ENCODE measurements around the gene FOXJ3. TPM values are rescaled to one million over a fixed set of nuclear protein-coding genes. Genes with fewer than 3 reads are reported as not detected.

Gene FOXJ3
- total and polyA plus RNA-seq, 2 of the 4 experiments (the other 2 are of a cell fraction): 16.7 to 30.5 TPM

DNA sequence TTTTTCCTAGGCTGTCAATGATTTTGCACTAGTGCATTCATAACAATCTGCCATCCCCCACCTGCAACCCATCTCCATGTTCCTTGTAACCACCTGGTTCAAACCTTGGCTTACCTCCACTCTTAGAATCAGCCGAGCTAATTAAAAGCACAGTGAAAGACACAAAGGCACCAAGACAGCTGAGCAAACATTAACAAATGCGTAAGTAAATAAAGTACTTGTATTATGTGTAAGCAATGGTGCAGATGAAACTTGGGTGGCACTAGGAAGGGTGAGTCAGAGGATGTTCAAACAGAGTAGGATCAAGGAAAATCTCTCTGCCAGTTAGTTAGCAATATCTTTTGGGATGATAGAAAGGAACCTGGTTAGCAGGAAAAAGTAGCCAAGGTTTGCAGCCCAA lies 5.1 kb upstream of the FOXJ3 start:
- no peak overlapping the region for H2BK5ac ChIP-seq (ENCODE audit: low read depth, low read length, poor library complexity, severe bottlenecking)
- ChIA-PET POLR2A (ENCODE audit: unreplicated experiment) (no interaction called here), CTCF (interaction anchor here (0.9 kb wide), 1 partner anchor 166 kb away, joined by 4 read pairs; no protein-coding TSS in a partner anchor)
- no peaks in the 10 kb centered on the region for H3K36me3 ChIP-seq (ENCODE audit: control insufficient read depth, insufficient read depth, low read length)
- no peak overlapping the region for H3K56ac ChIP-seq (ENCODE audit: extremely low read depth, insufficient read depth, low read length)
- H3K27me3 ChIP-seq (ENCODE audit: control insufficient read depth, insufficient read depth, low read length): peaks cover 2% of the 10 kb centered on the region; the same call in 1 of the 2 replicates
- no peak overlapping the region for H3K27ac ChIP-seq (ENCODE audit: insufficient read depth, low read length)
- H4K20me1 ChIP-seq (ENCODE audit: insufficient read depth, low read length): no peaks in the 10 kb centered on the region
- no peak overlapping the region for H2AK5ac ChIP-seq (ENCODE audit: low read depth, low read length)
- no peak overlapping the region for H2AK9ac ChIP-seq (replicated peaks; ENCODE audit: low read depth, low read length, poor library complexity)
- no peak overlapping the region for H3K18ac ChIP-seq (ENCODE audit: low read depth, low read length)
- TF ChIP-seq MAZ (IDR thresholded peaks at IDR 0.05; ENCODE audit: borderline replicate concordance, low read depth, low read length): no peak
- no peak for TF ChIP-seq NFE2L2 (IDR thresholded peaks at IDR 0.05; ENCODE audit: low read depth, low read length)
- no peak for TF ChIP-seq SMC3 (IDR thresholded peaks at IDR 0.05; ENCODE audit: low read depth, low read length)
- TF ChIP-seq RCOR1 (IDR thresholded peaks at IDR 0.05; ENCODE audit: insufficient replicate concordance, low read length): no peak
- no peak for TF ChIP-seq RFX5 (IDR thresholded peaks at IDR 0.05; ENCODE audit: low read depth, low read length)
- no peak for TF ChIP-seq FOS (IDR thresholded peaks at IDR 0.05; ENCODE audit: low read depth, low read length)
- no peak for TF ChIP-seq POLR2A (IDR thresholded peaks at IDR 0.05; ENCODE audit: low read depth, low read length)
- no peak for TF ChIP-seq USF2 (IDR thresholded peaks at IDR 0.05; ENCODE audit: low read depth, low read length)
- TF ChIP-seq CTCF (conservative IDR thresholded peaks at IDR 0.05; ENCODE audit: low read depth, low read length): no peak
- TF ChIP-seq CEBPB (IDR thresholded peaks at IDR 0.05; ENCODE audit: low read depth, low read length): no peak
- no peak for TF ChIP-seq CHD1 (IDR thresholded peaks at IDR 0.05; ENCODE audit: low read depth, low read length)
- no peak for TF ChIP-seq MAFK (IDR thresholded peaks at IDR 0.05; ENCODE audit: low read depth, low read length)
- TF ChIP-seq MXI1 (IDR thresholded peaks at IDR 0.05; ENCODE audit: borderline replicate concordance, low read depth, low read length): no peak
- TF ChIP-seq ELK1 (IDR thresholded peaks at IDR 0.05; ENCODE audit: borderline replicate concordance, low read depth, low read length): no peak
- TF ChIP-seq BHLHE40 (IDR thresholded peaks at IDR 0.05; ENCODE audit: low read depth, low read length): no peak
- no peak for TF ChIP-seq RAD21 (IDR thresholded peaks at IDR 0.05; ENCODE audit: low read length)
- H3K4me1 ChIP-seq (ENCODE audit: control insufficient read depth, insufficient read depth, low read length): no peaks in the 10 kb centered on the region
- no peak overlapping the region for H3K4ac ChIP-seq (ENCODE audit: low read depth, low read length)
- WGBS, 2 experiments (ENCODE audit: extremely low coverage in 2 of 2, insufficient read length in 1 of 2): no CpG with 5 or more reads among the region's 2 CpGs
- no peak overlapping the region for H3K9ac ChIP-seq (ENCODE audit: low read depth, low read length)
- H2BK20ac ChIP-seq (ENCODE audit: low read depth, low read length): no peak overlapping the region
- H4K8ac ChIP-seq (ENCODE audit: low read depth in 2 of 2, low read length in 2 of 2): no peak overlapping the region
- H3K79me1 ChIP-seq (ENCODE audit: low read depth in 1 of 2, low read length in 2 of 2): peaks cover 0 to 9% of the 10 kb centered on the region in 2 experiments; a peak in 2 of 4 replicates
- H3K9me1 ChIP-seq (ENCODE audit: insufficient read depth, low read length): no peaks in the 10 kb centered on the region
- no peak overlapping the region for H3K14ac ChIP-seq (replicated peaks; ENCODE audit: low read depth, low read length)
- no peak overlapping the region for H3K23ac ChIP-seq (ENCODE audit: low read depth, low read length)
- H3K9me3 ChIP-seq (ENCODE audit: control insufficient read depth, insufficient read depth, low read length): no peaks in the 10 kb centered on the region
- H4K91ac ChIP-seq (ENCODE audit: insufficient read depth, low read depth, low read length): no peak overlapping the region
- no peak overlapping the region for H3K4me2 ChIP-seq (ENCODE audit: low read depth, low read length)
- intact Hi-C loops (cut with micrococcal nuclease) (loop anchor here (5.0 kb wide), 1 partner anchor 342 kb away; the partner anchor contains the start of gene YBX1), in situ Hi-C loops (cut with MboI; ENCODE audit: low sequenced_read_pairs) (no loop called here), dilution Hi-C loops (cut with HindIII; ENCODE audit: low sequenced_read_pairs, unreplicated experiment) (no loop called here)
- no peak overlapping the region for H2BK15ac ChIP-seq (ENCODE audit: low read depth, low read length)
- no peak overlapping the region for H2BK120ac ChIP-seq (ENCODE audit: low read depth, low read length)
- BruUV-seq (replicated peaks): no TSS peak
- ATAC-seq (ENCODE audit: low read depth) (no peak), DNase-seq (peak; percentile 16)
- H3K4me3 ChIP-seq (ENCODE audit: insufficient read depth, low read depth, low read length): no peak overlapping the region
- H2AFZ ChIP-seq (replicated peaks; ENCODE audit: low read length, poor library complexity): no peak overlapping the region
- H4K5ac ChIP-seq (ENCODE audit: low read depth, low read length): no peak overlapping the region

Data from IMR-90 (cell line).